Adrenal gland (tissue), 5 donors: Measurements from ENCODE around the gene GTPBP4.

Experiments used
- CTCF ChIP-seq, 6 experiments: fragments of 450-650 bp in 4 of 6; fragments of 200-600 bp in 2 of 6; sonication (generic) in 1 of 6; IDR thresholded peaks; 1 replicate in 5 of 6; 2 replicates in 1 of 6; pipeline versions ENCODE4 v1.5.1 to v1.8.0; 2016 to 2021; ENCODE audit warnings: antibody characterized with exemption in 6 of 6, mild to moderate bottlenecking in 2 of 6, moderate library complexity in 1 of 6
- POLR2A ChIP-seq, 2 donors: fragments of 450-650 bp; IDR thresholded peaks; one replicate each; pipeline ENCODE4 v1.6.1; 2017; ENCODE audit warnings: antibody characterized with exemption in 2 of 2, mild to moderate bottlenecking in 2 of 2, moderate library complexity in 1 of 2
- donor health status: DM: no; HTN: no; CAD: no.

DNA sequence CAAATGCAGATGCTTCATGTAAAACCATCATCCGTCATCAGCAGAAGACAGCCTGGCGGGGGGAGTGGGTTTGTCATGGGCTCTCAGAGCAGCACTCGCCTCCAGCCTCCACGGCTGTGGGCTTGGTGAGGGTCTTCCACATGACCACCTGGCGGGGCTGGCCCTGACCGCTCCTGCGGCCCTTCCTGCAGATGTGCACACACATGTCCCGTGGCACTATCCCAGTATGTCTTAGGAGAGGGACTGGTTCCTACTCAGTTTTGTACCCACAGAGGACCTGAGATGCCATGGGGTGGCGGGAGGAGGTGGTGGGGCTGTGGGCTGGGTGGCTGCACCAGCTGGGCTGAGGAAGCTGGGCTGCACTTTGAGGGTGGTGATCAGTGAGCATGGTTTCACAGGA is 32.7 kb downstream of the GTPBP4 start:
- TF ChIP-seq CTCF (IDR thresholded peaks at IDR 0.05) (no peak), POLR2A (IDR thresholded peaks at IDR 0.05) (no peak)
